MG63 (cell line): ENCODE data around the gene LSM14A. TPM values are rescaled to one million over a fixed set of nuclear protein-coding genes. Genes with fewer than 3 reads are reported as not detected.
A peak's percentile ranks its signal among the peaks of the same experiment; 100 is the strongest.
"Not testable (repeated sequence)": the region's sequence is repeated elsewhere in the genome, so short reads cannot be mapped to it uniquely, and the experiment has no call there.

Experiments
- DNase-seq: peaks from one replicate; pipeline ENCODE4 v3.0.0-alpha.2; 2020
- H3K27me3 ChIP-seq: fragments of 250-450 bp; sonication (Bioruptor Pico); 2 replicates; pipeline ENCODE4 v1.5.1; 2020; ENCODE audit warnings: mild to moderate bottlenecking, moderate library complexity
- H3K36me3 ChIP-seq: fragments of 250-450 bp; sonication (Bioruptor Pico); 2 replicates; pipeline ENCODE4 v1.5.1; 2020; ENCODE audit warnings: mild to moderate bottlenecking, moderate library complexity
- H3K4me3 ChIP-seq: fragments of 250-450 bp; sonication (Bioruptor Pico); 2 replicates; pipeline ENCODE4 v1.5.1; 2020; ENCODE audit warnings: mild to moderate bottlenecking, moderate library complexity
- H3K9me3 ChIP-seq: fragments of 250-450 bp; sonication (Bioruptor Pico); 2 replicates; pipeline ENCODE4 v1.5.1; 2020; ENCODE audit warnings: mild to moderate bottlenecking, moderate library complexity
- total RNA-seq: library from RNA; depleted of rRNA; stranded (reverse); fragments of >200 nt; shearing (Covaris generic); gene quantifications from 2 replicates; pipeline ENCODE4 v1.2.3, GENCODE V29; 2014; ENCODE audit warnings: low replicate concordance

LSM14A gene
- total RNA-seq, 1 experiment from 2014 or later, result 54.8 TPM

- no peaks in the 10 kb centered on the region for H3K36me3 ChIP-seq
- no peaks in the 10 kb centered on the region for H3K27me3 ChIP-seq
- DNase-seq, result no peak
- H3K4me3 ChIP-seq, result no peak overlapping the region
- H3K9me3 ChIP-seq, result no peaks in the 10 kb centered on the region
Observed at GRCh38 chr19:34149873-34150272, 22.4 kb upstream of the LSM14A start.

- no peaks in the 10 kb centered on the region for H3K27me3 ChIP-seq
- H3K9me3 ChIP-seq, result no peaks in the 10 kb centered on the region
- no peak overlapping the region for H3K4me3 ChIP-seq
- DNase-seq, result no peak
- H3K36me3 ChIP-seq, result no peaks in the 10 kb centered on the region
Observed at GRCh38 chr19:34150558-34150957, 21.7 kb upstream of the LSM14A start.

GRCh38 chr19:34151439-34151838, 20.9 kb upstream of the LSM14A start:
- no peak for DNase-seq
- Histone ChIP-seq H3K9me3 (no peaks in the 10 kb centered on the region), H3K4me3 (no peak overlapping the region), H3K36me3 (no peaks in the 10 kb centered on the region), H3K27me3 (no peaks in the 10 kb centered on the region)

- no peaks in the 10 kb centered on the region for H3K27me3 ChIP-seq
- no peak for DNase-seq
- no peaks in the 10 kb centered on the region for H3K36me3 ChIP-seq
- no peak overlapping the region for H3K4me3 ChIP-seq
- no peaks in the 10 kb centered on the region for H3K9me3 ChIP-seq
Observed at GRCh38 chr19:34154401-34154800, 17.9 kb upstream of the LSM14A start.

- Histone ChIP-seq H3K27me3 (no peaks in the 10 kb centered on the region), H3K9me3 (no peaks in the 10 kb centered on the region), H3K36me3 (no peaks in the 10 kb centered on the region), H3K4me3 (no peak overlapping the region)
- DNase-seq, result no peak
Observed at GRCh38 chr19:34155686-34156085, 16.6 kb upstream of the LSM14A start.

GRCh38 chr19:34158966-34159365, 13.3 kb upstream of the LSM14A start:
- not testable (repeated sequence) for DNase-seq, H3K9me3 ChIP-seq, H3K36me3 ChIP-seq, H3K27me3 ChIP-seq, H3K4me3 ChIP-seq

- not testable (repeated sequence) for H3K27me3 ChIP-seq
- DNase-seq, result peak; percentile 16
Observed at GRCh38 chr19:34159541-34159940, 12.8 kb upstream of the LSM14A start.

GRCh38 chr19:34161902-34162301, 10.4 kb upstream of the LSM14A start:
- not testable (repeated sequence) for H3K9me3 ChIP-seq, H3K27me3 ChIP-seq, DNase-seq, H3K36me3 ChIP-seq, H3K4me3 ChIP-seq

More at GRCh38 chr19:34159541-34159940, 12.8 kb upstream of the LSM14A start:
- not testable (repeated sequence) for H3K9me3 ChIP-seq, H3K36me3 ChIP-seq, H3K4me3 ChIP-seq

GRCh38 chr19:34165295-34165738, 7.0 kb upstream of the LSM14A start:
- no peaks in the 10 kb centered on the region for H3K27me3 ChIP-seq
- no peak for DNase-seq
- H3K9me3 ChIP-seq, result no peaks in the 10 kb centered on the region
- no peak overlapping the region for H3K4me3 ChIP-seq
- no peaks in the 10 kb centered on the region for H3K36me3 ChIP-seq

- not testable (repeated sequence) for H3K9me3 ChIP-seq, DNase-seq, H3K4me3 ChIP-seq, H3K27me3 ChIP-seq
- peaks cover 16% of the 10 kb centered on the region for H3K36me3 ChIP-seq
Observed at GRCh38 chr19:34169475-34170199, 2.7 kb upstream of the LSM14A start.

- Histone ChIP-seq H3K4me3 (peak overlapping the region; percentile 95), H3K36me3 (peaks cover 20% of the 10 kb centered on the region), H3K27me3 (no peaks in the 10 kb centered on the region), H3K9me3 (no peaks in the 10 kb centered on the region)
- DNase-seq, result peak; percentile 67
Observed at GRCh38 chr19:34171539-34171876, 796 bp upstream of the LSM14A start.

GRCh38 chr19:34172661-34173192, 423 bp downstream of the LSM14A start:
- H3K36me3 ChIP-seq, result peaks cover 24% of the 10 kb centered on the region
- DNase-seq, result no peak
- H3K9me3 ChIP-seq, result no peaks in the 10 kb centered on the region

GRCh38 chr19:34173193-34173956, 1.1 kb downstream of the LSM14A start:
- Histone ChIP-seq H3K9me3 (no peaks in the 10 kb centered on the region), H3K27me3 (no peaks in the 10 kb centered on the region), H3K4me3 (peak overlapping the region; percentile 95), H3K36me3 (peaks cover 27% of the 10 kb centered on the region)
- peak; percentile 52 for DNase-seq

More at GRCh38 chr19:34172661-34173192, 423 bp downstream of the LSM14A start:
- Histone ChIP-seq H3K27me3 (no peaks in the 10 kb centered on the region), H3K4me3 (peak overlapping the region; percentile 95)

GRCh38 chr19:34175173-34175572, 2.9 kb downstream of the LSM14A start:
- not testable (repeated sequence) for H3K9me3 ChIP-seq, DNase-seq, H3K27me3 ChIP-seq, H3K4me3 ChIP-seq
- H3K36me3 ChIP-seq, result peaks cover 39% of the 10 kb centered on the region

GRCh38 chr19:34176581-34176980, 4.3 kb downstream of the LSM14A start:
- Histone ChIP-seq H3K27me3 (no peaks in the 10 kb centered on the region), H3K36me3 (peaks cover 49% of the 10 kb centered on the region), H3K9me3 (no peaks in the 10 kb centered on the region), H3K4me3 (no peak overlapping the region)
- no peak for DNase-seq

- Histone ChIP-seq H3K27me3 (no peaks in the 10 kb centered on the region), H3K9me3 (no peaks in the 10 kb centered on the region), H3K4me3 (no peak overlapping the region), H3K36me3 (peaks cover 49% of the 10 kb centered on the region)
- DNase-seq, result no peak
Observed at GRCh38 chr19:34178274-34178610, 5.9 kb downstream of the LSM14A start.

GRCh38 chr19:34179066-34179465, 6.8 kb downstream of the LSM14A start:
- H3K9me3 ChIP-seq, result no peaks in the 10 kb centered on the region
- DNase-seq, result no peak
- H3K4me3 ChIP-seq, result no peak overlapping the region
- H3K36me3 ChIP-seq, result peaks cover 41% of the 10 kb centered on the region
- no peaks in the 10 kb centered on the region for H3K27me3 ChIP-seq

- H3K27me3 ChIP-seq, result no peaks in the 10 kb centered on the region
- peaks cover 35% of the 10 kb centered on the region for H3K36me3 ChIP-seq
- H3K9me3 ChIP-seq, result no peaks in the 10 kb centered on the region
- H3K4me3 ChIP-seq, result no peak overlapping the region
- no peak for DNase-seq
Observed at GRCh38 chr19:34180273-34180672, 8.0 kb downstream of the LSM14A start.
